ENCODE results near the gene SNAP29.
"Not testable (repeated sequence)": the region's sequence is repeated elsewhere in the genome, so short reads cannot be mapped to it uniquely, and the experiment has no call there.

Gene SNAP29

GRCh38 chr22:20836987-20837823, 21.6 kb upstream of the SNAP29 start:
- DNase-seq = no peak

- not testable (repeated sequence) for DNase-seq
Measured at GRCh38 chr22:20839354-20839753, 19.5 kb upstream of the SNAP29 start.

GRCh38 chr22:20839837-20840645, 18.8 kb upstream of the SNAP29 start:
- DNase-seq = no peak

- no peak for DNase-seq
Measured at GRCh38 chr22:20840646-20841371, 18.0 kb upstream of the SNAP29 start.

DNA sequence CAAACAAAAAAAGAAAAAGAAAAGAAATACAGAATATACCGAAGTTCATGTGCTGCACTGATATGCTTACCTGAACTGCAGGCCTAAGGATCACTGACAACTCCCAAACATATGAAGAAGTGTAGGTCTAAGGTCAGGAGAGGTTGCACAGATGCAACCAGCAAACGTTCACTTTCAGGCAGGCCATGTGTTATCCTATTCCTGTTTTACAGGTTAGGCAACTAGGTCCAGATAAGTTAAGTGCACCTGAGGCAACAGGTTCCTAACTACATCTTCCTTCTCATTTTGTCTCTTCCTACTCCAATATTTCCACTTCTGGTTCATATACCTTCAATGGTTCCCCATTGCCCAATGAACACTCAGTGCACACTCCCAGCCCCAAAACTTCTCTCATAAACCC, 15.3 kb upstream of the SNAP29 start:
- no peak for DNase-seq

DNA sequence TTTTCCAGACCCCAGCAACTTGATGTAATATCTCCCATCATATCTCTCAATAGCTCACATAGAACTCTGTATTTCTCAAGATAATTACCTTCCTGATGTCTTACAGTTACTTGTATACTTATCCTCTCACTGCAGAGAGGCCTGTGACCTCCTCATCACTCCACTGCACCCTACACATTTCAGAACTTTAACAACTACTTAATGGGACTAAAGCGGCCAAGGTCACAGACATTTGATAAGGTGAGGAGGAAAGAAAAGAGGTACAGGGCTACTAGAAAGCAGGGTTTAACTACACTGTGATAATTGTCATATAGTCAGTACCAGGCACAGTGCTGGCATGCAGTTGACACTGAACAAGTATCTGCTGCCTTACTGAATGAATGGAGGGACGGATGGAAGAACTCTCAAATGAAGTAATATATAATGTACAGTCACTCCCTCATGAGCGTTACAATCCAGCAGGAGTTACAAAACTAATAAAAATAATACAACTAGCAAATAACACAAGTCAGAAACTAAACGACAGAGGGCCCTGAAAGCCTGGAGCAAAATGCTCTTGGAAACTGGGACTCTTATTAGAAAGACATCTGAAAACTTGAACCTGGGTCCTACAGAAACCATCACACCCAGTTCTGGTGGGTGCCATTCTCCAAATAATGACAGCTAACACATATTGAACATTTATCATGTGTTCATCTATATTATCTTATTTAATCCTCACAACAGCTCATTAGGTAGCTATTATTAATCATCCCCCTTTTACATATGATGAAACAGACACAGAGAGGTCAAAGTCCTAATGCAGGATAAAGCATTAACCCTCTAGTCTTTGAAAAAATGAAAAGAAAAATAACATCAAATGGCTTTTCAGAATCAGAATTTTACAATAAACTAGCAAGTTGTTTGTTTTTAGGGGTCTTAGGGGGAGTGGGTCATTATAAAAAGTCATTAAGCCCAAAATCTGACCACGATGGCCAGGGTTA, 14.5 kb upstream of the SNAP29 start:
- DNase-seq = no peak

DNA sequence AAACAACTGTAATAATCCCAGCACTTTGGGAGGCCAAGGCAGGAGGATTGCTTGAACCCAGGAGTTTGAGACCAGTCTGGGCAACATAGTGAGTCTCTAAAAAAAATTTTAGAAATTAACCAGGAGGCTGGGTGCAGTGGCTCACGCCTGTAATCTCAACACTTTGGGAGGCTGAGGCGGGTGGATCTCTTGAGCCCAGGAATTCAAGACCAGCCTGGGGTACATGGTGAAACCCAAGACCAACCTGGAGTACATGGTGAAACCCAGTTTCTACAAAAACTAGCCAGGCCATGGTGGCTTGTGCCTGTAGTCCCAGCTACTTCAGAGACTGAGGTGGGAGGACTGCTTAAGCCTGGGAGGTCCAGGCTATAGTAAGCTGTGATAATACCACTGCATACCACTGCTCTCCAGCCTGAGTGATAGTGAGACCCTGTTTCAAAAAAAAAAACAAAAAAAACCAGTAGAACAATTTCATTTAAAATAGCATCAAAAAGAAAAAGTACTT, 11.4 kb upstream of the SNAP29 start:
- no peak for DNase-seq

DNA sequence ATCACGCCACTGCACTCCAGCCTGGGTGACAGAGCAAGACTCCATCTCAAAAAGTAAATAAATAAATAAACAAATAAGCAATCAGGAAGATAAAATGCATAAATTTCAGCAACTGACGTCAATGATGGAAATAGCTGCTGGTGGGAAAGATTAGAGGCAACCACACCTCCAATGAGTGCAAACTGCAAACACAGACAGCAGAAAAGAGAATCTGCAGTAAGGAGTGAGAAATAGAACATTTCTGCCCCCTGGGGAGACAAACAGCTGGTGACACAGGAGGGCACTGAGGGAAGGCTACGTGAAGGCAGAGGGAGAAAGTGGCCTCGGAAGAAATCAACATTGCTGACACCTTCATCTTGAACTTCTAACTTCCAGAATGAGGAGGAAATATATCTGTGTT, 6.7 kb upstream of the SNAP29 start:
- no peak for DNase-seq

DNA sequence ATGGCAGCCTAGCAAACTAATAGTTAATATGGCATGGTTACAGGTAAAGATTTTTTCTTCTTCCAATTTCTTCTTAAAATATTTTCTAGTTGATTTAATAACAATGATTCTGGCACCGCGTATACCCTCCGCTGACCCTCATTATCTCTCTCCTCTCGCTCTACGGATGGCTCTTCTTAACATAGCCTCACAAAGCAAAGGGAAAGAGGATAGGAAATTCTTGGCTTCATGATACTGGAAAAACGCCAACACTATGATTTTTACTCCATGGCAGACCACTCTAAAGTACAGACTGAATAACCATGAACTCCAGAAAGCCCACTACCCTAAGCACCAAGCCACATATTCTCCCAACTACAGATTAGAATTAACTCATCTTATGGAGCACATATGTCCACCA, 6.3 kb upstream of the SNAP29 start:
- no peak for DNase-seq

GRCh38 chr22:20853236-20853660, 5.6 kb upstream of the SNAP29 start:
- no peak for DNase-seq

DNA sequence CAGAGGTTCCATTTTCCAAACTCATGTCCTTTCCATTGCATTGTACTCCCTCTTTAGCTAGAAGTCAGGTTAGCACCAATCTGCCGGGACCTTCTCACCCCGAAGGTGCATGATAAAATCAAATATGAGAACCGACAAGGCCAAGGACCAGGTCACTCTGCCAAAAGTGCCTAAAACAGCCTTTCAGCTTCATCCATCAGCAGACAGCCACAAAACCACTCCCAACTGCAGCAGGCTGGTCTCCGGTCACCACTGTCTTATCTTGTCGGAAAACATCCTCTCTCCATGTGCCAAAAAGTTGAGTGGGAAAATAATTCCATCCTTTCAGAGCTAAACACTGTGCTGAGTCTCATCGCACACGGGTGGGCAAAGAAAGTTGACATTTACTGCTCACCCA, 1.6 kb upstream of the SNAP29 start:
- no peak for DNase-seq

GRCh38 chr22:20857838-20858614, 781 bp upstream of the SNAP29 start:
- DNase-seq = peak; percentile 72

DNA sequence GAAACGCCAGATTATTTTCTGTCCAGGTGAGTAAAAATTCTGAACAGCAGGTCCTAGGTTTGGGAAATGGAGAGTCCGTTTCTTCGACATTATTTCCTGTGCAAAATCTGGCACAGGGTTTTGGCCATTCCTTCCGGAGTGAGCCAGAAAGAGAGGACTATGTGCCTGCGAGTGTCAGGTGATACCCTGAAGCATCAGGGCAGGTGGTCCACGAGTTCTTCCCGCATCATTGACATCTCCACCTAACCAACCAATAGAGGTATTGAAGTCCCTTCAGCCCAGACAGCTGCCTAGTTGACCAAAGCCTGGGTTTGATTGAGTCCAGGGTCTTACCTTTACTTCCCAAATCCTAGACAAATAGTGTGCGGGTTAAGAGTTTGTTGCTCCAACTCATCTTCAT, 808 bp downstream of the SNAP29 start:
- no peak for DNase-seq

GRCh38 chr22:20862540-20862939, 3.7 kb downstream of the SNAP29 start:
- no peak for DNase-seq

DNA sequence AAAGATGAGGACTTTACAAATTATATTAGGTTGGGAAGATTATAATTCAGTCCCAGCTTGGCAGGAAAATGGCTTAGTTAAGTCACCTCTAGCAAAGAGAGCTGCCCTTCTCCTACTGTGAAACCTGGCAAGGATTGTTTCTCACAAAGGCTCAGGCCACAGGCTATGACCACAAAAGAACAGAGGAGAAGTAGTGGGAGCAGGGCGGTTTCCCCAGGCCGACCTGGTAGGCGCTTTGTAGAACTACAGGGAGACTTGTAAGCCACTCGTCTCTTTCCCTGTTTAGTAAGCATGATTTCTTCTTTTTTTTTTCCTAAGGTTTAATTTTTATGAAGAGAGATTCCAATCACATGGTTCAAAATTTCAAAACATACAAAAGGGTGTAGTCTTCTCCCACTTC, 4.6 kb downstream of the SNAP29 start:
- DNase-seq = no peak

DNA sequence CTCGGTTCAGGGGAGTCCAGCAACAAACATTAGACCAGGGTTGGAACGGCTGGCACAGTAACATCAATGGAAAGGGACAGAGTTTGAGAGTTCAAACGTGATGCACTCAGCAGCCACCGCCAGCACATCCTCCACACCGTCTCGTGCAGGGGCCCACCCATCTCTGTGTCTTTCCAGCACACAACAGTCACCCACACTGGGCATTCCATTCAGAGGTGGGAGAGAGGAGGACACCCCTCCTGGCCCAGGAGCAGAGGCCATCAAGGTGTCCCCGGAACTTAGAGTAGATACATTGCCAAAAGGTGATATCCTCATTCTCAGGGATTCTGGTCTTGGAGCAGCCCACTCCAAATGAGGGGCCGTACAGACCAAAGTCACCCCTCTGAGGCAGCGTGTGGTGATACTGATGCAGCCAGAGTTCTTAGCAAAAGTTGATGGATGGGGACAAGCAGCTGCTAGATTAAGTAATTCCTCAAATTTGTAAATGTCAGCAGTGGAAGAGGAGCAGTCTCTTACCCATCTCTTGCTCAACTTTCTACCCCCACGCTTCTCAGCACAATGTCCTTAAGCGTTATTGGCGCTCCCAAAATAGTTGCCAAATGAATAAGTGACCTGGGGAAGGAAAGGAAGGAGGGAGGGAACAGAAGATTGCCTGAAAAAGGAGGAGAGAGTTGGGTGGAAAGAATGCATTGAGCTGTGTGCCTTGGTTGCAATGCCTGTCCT, 5.5 kb downstream of the SNAP29 start:
- DNase-seq = no peak

- no peak for DNase-seq
Measured at GRCh38 chr22:20865331-20865730, 6.5 kb downstream of the SNAP29 start.

GRCh38 chr22:20865875-20866445, 7.2 kb downstream of the SNAP29 start:
- no peak for DNase-seq

DNA sequence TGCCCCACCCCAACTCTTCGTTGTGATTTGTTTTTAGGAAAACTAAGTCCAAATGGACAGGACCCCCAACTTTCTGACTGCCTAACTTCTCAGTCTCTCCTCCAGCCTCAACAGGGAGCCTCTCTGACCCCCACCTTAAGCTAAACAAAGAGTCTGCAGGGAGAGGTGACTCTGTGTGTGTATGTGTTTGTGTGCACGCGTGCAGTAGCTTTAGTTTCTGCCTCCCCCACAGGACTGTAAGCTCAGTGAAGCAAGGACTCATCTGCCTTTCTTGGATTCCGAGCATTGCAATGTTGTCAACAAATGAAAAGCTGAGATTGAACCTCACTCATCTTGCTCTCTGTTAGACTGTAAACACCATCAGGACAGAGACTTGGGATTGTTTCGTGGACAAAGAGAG, 7.9 kb downstream of the SNAP29 start:
- no peak for DNase-seq

All from GOT3 (cell line).